HG02610 (cell line): ENCODE data around the gene EPYC.
"Not testable (repeated sequence)": the region's sequence is repeated elsewhere in the genome, so short reads cannot be mapped to it uniquely, and the experiment has no call there.

ENCODE experiments used
- ATAC-seq: cut with Tn5 transposase; IDR thresholded peaks from one replicate; pipeline ENCODE4 v1.9.1; 2021; ENCODE audit warnings: mild to moderate bottlenecking, moderate library complexity; ENCODE audit not compliant: unreplicated experiment

EPYC gene

DNA sequence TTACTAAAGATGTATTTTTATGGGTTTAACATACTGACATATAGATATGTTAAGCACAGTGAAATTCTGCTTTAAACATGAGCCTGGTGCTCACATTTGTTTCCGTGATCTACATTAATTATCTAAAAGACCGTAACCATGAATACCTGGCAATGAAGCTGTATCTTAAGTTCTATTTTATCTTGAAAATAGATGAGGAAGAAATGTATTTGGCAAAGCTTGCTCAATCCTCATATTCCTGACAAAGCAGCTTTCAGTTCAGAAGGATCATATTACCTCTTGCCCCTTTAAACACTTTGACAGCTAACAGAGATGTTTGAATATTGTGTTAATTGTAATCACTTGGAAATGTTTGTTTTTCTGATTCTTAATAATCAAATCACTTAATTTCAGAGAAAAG is 9.8 kb downstream of the EPYC start:
- ATAC-seq: no peak

DNA sequence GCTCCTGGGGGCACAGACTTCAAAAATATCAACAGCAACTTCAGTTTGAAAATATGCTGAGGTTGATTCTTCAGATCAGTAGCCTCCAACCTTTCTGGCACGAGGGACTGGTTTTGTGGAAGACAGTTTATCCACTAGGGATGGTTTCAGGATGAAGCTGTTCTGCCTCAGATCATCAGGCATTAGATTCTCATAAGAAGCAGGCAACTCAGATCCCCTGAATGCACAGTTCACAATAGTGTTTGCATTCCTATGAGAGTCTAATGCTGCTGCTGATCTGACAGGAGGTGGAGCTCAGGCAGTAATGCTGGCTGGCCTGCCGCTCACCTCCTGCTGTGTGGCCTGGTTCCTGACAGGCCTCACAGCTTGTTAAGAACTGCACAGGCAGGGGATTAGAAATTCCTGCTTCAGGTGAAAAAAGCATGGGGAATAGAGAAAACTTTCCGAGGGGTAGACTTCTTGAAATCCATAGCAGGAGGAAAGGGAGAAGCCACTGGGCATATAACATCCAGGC is 12.8 kb downstream of the EPYC start:
- ATAC-seq: no peak

DNA sequence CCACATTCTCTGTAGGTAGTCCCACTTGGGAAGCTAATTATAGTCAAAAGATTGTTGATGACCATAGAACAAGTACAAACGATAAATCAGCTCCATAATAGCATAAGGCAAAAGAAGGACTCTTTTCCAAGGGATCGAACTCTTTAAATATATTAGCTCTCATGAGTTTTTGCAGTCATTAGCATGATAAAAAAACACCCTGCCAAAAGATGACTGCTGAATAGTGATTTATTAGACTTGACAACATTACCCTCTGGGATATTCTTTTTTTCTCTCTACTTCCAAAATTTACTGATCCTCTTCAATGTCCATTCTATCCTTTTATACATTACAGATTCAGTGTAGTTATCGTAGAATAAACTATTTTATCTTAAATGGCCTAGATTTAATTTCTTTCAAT is 14.2 kb downstream of the EPYC start:
- ATAC-seq: no peak

DNA sequence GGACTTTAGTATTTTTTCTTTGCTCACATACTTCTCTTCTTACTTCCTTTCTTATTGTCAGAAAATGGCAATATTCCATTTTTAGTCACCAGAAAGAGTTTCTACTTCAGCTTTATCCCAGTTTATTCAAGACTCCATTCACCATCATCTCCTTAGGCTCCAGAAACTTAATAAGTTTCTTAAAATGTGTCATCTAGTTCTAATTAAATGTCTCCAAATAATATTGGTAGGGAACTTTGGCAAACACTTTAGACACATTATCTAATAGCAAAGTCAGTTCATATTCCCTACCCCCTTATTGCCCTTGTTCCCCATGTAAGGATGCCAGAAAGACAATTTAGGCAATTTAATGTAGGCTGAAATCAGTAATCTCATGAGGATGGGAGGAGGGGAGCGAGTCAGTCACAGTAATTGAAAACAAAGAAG is 15.1 kb downstream of the EPYC start:
- ATAC-seq: no peak

DNA sequence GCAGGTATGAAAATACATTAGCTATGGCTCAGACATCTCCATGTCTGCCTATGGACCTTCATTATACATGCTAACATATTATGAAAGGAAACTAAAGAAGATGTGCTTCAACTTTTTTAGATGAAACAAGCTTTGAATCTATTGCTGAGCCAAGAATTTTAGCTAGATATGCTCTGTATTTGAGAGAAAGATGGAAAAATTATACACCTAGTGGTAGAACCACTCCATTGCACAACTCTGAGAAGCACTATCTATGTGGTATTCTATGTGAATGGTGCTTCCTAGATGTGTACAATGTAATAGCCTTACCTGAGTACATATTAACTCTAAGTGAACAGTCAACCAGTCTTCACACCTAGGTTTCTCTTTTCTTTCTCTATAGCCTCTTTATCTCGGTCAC is 17.3 kb downstream of the EPYC start:
- ATAC-seq: no peak

DNA sequence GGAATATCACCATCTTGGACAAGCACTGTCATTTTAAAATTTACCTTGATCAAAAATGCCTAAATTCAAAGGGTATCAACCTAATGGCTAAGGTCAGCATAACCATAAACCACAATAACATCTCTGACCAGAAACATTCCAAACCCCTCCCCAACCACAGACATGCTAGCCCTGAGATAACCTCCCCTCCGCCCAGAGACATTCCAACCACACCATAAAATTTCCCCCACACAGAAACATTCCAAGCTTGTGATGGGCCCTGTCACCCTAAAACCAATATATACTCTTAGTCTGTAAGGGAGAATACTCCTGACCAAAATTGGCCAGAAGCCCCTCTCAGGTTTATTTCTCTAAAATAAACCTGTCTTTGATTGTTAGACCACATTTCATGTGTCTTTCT is 17.7 kb downstream of the EPYC start:
- no peak for ATAC-seq

DNA sequence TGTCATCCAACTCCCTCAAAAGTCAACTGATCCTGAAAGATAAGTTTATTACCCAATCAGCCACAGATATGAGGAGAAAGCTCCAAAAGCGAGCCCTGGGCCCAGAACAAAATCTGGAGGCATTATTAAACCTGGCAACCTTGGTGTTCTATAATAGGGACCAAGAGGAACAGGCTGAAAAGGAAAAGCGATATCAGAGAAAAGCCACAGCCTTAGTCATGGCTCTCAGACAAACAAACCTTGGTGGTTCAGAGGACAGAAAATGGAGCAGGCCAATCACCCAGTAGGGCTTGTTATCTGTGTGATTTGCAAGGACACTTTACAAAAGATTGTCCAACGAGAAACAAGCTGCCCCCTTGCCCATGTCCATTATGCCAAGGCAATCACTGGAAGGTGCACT is 19.4 kb downstream of the EPYC start:
- ATAC-seq: not testable (repeated sequence)

DNA sequence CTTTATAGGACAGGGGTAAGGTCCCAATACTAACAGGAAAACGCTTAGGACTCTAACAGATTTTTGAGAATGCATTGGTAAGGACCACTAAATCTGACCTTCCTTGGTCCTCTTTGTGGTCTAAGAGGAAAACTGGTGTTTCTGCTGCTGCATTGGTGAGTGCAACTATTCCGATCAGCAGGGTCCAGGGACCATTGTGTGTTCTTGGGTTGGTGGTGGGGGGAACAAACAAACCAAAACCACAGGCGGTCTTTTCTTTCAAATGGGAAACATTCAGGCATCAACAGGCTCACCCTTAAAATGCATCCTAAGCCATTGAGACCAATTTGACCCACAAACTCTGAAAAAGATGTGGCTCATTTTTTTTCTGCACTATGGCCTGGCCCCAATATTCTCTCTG is 20.7 kb downstream of the EPYC start:
- no peak for ATAC-seq

DNA sequence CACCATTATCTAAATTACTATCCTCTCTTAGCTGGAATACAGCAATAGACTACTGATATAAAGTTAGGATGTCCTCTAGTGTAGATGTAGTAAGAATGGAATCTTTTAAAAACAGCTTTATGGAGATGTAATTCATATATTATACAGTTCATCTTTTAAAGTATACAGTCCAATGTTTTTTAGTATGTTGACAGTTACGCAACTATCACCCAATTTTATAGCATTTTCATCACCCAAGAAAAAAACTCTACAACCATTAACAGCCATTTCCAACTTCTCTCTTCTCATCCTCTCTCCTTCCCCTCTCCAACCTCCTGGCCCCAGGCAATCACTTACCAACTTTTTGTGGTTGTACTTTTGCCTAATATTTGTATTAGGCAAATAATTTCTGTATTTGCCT is 22.6 kb downstream of the EPYC start:
- ATAC-seq: no peak

DNA sequence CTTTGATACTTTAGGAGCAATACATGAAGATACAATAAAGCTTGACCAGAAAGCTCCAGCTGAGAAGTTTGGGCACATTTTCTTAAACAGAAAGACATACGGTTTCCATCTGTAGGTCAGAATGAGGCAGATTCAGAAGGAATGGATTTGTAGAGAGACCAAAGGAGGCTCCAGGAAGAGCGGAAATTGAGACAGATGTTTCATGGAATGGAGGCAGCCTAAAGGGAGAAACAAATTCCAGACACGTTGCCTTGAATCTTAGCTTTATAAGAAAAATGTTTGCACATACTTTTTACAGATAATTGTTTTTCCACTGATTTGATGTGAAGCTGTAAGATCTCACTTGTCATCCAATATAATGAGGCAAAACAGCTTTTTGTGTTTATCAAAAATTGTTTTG is 24.8 kb downstream of the EPYC start:
- no peak for ATAC-seq

DNA sequence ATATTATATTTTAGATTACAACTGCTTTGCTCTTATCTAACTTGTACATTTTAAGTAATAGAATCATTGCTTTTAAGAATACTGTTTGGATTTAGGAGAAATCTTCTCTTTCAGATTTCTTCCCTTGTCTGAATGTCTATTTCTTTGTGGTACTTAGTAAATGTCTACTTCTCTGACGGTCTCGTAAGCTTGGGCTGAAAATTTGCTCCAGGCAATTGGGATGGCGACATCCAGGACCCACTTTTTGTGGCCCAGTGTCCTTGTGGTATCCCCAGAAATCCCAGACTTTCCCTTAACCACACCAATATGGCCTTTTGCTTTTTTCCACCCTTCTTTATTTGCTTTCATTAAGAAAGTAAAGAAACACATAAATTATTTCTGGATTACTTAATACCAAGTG is 25.8 kb downstream of the EPYC start:
- no peak for ATAC-seq

DNA sequence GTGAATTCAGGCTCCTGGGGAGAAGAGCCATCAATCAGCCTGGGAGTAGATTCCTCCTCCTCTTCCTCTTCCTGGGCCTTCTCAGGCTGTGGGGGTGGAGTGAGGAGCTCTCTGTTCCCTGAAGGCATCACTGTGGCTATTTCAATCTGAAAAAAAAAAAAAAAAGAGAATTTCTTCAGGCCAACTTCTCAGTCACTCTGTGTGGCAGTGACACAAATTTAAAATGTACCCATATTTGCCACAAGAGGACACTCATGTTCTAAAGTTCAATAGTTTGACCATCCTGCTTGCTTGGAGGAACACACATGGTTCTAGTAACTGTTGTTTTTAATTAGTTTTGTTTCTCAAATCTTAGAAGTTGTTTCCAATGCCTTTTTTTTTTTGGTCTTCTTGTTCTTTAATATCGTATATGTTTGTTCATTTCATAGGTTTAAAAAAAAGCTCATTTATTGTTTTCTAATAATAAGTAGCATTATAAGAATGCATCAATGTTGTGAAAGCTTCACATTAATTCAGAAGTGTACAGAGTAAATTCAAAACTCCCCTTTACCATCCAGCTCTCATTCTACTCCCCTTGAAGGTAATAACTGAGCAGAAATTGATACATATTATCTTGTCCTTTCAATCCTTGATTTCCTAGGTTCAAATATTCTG is 26.5 kb downstream of the EPYC start:
- ATAC-seq: peak; percentile 79

DNA sequence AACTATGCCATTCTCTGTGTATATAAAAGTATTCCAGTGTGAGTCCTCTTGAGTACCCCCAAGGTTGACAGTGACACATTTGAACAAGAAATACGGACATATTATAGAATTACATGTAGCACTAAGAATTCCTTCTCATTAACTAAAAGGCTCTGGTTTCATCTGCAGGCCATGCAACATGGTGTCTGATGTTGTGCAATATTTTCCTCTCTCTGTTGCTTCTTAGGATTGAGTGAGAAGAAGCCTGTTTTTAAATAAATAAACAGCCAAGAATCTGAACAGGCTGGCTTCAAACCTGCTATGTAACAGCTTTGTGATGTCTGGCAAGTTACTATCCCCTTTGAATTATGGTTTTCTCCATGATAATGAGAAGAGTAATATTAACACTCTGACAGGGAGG is 27.5 kb downstream of the EPYC start:
- no peak for ATAC-seq

DNA sequence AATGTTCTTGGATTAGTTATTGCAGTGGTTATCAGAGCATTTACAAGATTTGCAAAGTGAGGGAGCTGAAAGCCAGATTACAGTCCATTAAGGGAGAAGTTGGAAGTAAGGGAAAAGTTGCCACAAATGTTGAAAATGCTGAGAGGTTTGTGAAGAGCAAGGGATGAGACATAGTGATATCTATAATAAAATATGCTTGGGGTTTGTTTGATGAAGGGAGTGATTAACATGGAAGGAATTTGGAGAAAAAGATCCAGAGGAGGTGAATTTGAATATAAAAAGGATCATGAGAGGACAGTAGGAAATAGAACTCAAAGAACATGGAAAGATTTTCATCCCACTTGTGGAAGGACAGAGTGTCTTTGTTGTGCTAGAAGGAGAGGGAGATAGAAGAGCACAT is 30.5 kb downstream of the EPYC start:
- ATAC-seq: no peak

DNA sequence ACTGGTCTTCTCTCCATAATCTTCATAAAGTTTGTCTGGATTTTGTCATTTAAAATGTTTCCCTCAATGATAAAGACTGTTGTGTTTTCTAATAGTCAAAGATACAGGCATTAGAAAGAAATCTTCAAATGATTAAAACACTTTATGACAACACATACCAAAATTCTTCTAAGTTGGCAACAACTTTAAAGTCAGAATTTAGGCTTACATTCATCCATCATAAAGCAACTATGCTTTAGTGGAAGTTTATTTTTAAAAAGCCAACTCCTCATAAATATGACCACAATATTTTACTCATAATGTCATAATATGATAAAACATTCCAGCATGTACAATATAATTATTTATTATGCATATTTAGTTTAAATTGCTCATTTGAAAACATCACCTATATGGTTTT is 32.5 kb downstream of the EPYC start:
- ATAC-seq: no peak

DNA sequence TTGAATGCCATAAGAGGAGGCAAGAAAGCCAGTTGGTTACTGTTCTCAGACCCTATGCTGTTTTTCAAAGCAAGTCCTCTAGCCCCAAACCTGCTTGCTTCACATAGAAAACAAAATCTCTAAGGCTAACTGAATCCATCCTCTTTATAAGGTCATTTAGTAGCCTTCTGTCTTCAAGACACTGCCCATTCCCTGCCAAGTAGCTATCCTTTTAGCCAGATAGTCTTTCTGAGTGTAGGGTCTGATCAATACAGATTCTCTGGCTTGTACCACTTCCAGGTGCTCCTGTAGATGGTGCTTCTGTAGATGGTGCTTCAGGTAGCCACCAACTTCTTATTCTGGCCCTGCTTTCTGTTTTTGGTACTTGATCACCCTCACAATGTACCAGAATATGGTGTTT is 33.9 kb downstream of the EPYC start:
- no peak for ATAC-seq

DNA sequence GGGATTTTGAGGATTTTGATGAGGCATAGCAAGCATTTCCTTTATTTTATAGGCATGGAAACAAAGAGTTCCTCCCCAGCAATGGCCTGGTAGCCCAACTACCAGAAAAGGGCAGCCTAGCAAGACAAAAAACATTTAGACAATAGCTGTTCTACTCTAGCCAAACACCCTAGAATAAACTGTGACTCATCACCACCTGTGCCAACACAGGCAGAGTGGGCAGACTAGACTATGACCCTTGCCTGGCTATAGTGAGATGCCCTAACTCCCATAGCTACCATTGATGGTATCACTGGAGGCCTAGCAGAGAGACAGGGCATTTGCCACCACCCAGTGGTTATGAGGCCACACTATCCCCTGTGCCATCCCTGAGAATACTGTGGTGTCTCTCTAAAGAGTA is 34.3 kb downstream of the EPYC start:
- ATAC-seq: no peak

DNA sequence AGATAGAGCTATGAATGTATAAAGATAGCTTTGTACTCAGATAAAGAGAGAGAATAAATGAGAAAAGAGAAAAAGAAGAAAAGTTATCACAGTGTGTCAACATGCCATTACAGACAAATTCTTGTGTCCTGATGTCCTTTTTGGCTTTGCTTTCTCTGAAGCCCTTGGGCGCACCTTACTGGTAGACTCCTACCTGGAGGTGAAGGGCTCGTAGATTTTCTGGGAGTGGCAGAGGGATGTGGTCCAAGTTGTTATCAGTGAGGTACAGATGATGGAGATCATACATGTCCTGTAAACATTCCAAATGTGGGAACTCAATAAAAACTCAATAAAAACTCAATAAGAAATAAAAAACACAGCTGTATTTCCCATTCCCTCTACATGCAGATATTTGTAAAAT is 34.9 kb downstream of the EPYC start:
- ATAC-seq: no peak

DNA sequence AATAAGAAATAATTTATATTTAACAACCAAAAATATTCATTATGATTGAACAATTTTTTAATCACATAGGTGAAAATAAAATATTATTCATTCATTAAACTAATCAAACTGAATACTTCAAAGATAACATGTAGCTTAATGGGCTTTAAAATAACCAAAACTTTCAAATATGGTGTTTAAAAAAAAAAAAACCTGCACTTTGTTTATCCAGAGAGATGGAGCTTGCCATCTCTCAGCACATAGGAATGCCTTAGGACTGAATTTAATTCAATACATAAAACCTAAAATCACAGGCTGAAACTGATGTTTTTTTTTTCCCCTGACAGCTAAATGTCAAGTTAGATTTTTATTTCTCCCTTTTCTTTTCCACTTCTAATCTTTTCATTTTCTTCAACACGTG is 35.4 kb downstream of the EPYC start:
- no peak for ATAC-seq

DNA sequence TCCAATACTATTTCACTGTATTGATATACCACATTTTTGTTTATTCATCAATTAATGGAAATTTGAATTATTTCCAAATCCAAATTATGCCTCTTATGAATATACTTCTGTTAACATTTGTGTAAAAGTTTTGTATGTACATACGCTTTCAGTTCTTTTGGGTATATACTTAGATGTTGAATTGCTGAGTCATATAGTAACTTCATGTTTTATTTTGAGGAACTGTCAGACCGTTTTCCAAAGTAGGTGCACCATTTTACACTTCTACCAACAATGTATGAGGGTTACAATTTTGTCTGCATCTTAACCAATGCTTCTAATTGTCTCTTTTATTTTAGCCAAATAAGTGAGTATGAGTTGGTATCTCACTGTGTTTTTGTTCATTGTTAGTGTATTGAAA is 39.6 kb downstream of the EPYC start:
- ATAC-seq: no peak

DNA sequence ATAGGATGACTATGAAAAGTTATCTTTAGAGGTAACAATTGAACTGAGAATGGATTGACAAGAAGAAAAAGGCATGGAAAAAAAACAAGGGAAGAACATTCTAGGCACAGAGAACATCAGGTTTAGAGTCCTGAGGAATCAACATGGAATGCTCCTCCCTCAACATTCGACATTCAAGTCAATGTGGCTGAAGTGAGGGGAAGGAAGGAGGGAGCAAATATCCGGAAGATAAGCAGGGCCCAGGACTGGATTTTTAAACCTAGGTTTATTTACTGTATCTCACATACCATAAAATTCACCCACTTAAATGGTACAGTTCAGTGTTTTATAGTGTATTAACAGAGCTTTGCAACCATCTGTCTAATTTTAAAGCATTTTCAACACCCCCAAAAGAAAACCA is 40.2 kb downstream of the EPYC start:
- no peak for ATAC-seq

DNA sequence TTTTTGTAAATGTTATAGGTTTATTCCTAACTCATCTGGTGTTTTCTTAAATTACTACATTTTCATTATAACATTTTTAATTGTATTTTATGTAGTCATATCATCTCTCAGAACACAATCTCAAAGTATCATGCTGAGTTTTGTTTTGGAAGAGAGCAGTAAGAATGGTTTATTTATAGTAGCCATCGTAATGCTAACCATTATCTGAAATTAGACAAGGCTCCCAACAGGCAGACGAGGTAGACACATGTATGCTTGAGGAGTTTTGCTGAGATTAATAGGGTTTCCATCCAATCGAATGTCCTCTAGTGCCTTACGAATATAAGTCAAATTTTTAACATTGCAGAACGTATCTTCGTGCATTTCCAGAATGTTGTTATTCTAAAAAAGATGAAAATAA is 40.8 kb downstream of the EPYC start:
- ATAC-seq: no peak

DNA sequence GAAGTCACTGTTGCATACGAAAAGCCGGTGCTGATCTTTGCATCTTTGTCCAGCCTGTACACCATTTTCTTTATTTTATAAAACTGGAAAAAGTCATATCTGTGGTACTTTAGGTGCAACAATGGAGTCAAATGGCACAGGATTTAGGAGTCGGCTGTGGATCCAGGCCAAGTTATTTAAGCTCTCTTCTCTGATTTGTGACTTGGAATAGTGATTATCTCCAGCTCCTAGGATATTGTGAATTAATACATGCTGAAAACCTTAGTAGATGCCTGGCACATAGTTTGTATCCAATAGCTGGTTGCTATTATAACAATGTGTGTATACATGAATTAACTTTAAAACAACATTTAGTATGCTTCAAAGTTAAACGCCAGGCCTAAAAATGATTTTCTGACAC is 43.6 kb downstream of the EPYC start:
- ATAC-seq: no peak
